HG03442 (cell line): ENCODE data around the gene SSX2IP.
"Not testable (repeated sequence)": the region's sequence is repeated elsewhere in the genome, so short reads cannot be mapped to it uniquely, and the experiment has no call there.

Experiments
- ATAC-seq: cut with Tn5 transposase; IDR thresholded peaks from one replicate; pipeline ENCODE4 v1.9.1; 2021; ENCODE audit warnings: mild to moderate bottlenecking, moderate library complexity; ENCODE audit not compliant: unreplicated experiment

The SSX2IP gene

DNA sequence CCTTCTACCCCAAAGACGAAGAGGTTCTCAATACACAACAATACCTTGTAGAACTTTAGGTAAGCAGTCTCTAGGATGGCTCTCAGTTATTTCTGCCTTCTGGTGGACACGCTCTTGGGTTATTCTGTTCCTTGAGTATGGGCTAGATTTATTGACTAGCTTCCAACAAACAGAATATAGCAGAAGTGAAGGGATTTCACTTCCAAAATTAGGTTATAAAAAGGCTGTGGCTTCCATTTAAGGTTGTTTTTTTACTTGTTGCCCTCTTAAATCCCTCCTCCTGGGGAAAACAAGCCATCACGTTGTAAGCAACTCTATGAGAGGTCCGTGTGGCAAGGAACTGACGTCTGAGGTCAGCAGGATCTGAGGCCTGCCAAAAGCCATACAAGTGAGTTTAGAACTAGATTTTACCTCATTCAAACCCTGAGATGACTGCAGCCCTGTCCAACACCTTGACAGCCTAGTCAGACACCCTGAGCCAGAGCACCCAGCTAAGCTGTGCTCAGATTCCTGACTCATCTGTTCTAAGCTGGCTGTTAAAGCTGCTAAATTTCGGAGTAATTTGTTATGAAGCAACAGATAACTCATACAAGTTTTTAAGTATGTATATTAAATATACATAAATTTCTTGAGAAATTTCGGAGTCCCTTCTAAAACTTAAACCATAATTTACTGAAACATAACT, 12.7 kb downstream of the SSX2IP start:
- no peak for ATAC-seq

DNA sequence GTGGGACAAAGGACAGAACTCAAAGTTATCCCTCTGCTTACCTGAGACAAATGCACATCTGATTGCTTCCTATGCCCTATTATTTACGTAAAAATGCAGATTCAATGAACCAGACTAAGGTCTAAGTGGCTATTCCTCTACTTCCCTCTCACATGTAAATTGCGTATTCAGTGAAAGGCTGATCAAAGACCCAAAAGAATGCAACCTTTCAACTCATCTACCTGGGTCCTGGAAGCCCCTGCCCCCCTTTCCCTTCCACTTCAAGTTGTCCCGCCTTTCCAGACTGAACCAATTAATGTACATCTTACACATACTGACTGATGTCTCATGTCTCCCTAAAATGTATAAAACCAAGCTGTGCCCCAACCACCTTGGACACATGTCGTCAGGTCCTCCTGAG, 14.6 kb downstream of the SSX2IP start:
- no peak for ATAC-seq

DNA sequence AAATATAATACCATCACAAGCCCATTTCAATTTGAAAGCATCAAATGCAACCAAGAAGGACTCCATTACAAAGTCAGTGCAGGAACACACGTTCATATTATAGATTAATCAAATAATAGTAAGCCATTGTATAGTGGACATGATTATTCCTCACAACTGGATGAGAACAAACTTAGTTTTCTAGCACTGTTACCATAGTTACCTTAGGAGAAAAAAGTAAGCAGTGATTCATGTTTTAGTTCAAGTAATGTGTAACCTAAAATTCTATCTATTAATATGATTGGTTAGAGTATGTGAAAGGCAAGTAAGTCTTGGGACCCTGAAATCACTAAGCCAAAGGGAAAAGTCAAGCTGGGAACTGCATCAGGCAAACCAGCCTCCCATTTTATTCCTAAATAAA, 15.2 kb downstream of the SSX2IP start:
- no peak for ATAC-seq

DNA sequence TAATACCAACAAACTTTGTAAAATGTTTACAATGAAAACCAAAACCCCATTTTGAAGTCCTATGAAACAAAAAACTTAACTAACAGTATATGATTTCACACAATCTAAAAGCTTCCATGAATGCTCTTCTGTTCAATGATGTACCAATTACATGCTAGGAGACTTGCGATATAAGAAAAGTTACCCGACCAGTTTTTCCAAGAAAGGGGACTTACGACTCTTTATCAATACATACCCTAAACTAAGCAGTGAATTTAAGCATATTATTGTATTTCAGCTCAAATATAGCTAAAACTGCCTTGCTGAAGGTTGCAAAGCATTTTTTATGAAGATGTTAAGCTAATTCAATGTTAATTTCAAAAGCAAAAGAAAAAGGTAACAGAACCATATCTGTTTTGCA, 15.6 kb downstream of the SSX2IP start:
- no peak for ATAC-seq

DNA sequence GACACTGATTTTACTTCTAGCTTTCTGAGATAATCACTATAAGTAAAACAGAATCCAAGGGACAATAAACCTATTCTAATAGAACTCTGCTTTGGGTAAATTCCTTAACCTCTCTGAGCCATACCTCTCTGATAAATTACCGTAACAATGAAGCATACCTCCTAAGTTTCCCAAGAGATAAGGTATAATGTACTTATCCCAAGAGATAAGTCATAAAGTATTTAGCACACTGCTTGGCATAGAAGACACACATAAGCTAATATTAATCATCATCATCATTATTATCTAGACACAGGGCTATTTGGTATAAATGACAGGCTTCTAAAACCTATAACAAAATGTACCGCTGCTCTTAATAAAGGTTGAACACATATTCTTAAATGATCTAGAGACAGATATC, 16.2 kb downstream of the SSX2IP start:
- ATAC-seq: no peak

DNA sequence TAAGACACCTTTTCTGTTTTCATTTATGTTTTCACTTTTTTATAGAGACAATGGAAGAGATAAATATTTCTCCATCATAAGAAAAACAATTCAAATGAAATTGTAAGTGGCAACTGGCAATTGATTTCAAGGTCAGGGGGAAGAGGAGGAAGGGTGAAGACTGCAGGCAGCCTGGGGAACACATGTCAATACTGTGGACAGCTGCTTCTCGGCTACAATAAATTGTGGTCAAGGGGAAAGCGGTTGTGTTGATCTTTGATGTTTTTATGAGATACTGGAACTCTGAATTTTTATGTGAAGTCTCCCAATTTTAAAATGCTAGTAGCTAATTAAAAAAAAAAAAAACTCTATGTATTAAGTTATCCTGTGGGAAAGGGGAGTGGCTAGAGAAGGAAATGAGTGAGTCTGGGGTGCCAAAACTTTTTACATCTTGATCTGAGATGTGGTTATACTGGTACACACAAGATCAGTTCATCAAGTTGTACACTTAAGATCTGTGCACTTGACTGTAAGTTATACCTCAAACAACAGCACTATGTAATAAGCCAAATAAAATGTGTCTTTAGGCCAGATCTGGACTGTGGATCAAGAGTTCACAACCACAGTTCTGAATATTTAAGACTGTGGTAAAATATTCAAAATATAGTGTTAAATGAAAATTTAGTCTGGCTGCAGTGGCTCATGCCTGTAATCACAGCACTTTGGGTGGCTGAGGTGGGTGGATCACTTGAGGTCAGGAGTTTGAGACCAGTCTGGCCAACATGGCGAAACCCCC, 18.0 kb downstream of the SSX2IP start:
- ATAC-seq: no peak

DNA sequence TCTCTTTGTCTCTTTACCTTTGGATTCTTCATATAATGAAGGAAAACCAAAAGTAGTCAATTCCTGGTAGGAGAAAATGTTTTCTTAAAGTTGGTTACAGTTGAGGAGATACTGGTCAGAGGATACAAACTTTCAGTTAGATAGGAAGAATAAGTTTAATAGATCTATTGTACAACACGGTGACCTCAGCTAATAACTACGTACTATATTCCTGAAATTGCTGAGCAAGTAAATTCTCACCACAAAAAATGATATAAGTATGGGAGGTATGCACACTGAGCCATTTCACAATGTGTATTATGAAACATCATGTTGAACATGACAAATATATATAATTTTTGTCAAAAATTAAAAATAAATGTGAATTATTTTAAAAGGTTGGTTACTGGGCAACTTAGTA, 20.4 kb downstream of the SSX2IP start:
- no peak for ATAC-seq

DNA sequence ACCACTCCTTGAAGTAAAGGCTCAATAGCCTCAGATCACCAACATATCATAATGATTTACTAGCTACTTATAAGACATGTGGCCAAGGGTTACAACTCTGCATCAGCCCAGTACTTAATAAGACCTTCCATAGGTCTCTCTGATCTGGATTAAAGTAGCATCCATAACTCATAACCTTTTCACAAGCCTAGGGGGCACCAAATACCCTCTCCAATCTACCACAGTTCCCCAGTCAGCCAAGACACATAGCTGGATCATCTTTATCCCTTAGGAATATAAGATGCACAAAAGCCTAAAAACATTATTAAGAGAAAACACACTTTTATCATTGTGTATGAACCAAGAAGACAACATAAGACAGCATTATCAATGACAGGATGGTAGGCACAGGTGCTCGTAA, 22.1 kb downstream of the SSX2IP start:
- ATAC-seq: no peak

DNA sequence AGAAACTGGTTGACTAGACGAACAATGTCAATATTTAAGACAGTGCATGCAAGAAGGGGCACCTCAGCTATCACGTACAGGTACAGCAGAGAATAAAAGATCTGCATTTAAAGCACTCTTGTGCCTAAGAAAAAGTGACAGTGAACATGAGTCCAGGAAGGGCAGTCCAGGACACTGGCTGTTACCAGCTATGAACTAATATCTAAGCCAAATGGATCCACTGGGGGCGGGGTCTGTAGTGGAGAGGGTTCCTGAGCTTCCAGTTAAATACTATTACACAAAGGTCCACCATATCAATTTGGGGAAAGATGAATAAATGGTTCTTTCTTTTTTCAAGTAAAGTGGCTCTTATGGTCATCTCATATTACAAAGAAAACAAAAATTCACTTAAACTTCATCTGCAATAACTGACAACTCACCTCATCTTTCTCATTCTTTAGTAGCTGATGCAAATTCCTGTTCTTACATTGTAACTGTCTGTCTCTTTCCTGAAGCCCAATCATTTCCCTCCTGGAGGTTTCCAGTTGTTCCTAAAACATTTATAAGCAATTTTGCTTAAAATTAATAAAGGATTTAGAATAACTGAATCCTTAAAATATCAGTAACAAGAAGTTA, 24.5 kb downstream of the SSX2IP start:
- no peak for ATAC-seq

DNA sequence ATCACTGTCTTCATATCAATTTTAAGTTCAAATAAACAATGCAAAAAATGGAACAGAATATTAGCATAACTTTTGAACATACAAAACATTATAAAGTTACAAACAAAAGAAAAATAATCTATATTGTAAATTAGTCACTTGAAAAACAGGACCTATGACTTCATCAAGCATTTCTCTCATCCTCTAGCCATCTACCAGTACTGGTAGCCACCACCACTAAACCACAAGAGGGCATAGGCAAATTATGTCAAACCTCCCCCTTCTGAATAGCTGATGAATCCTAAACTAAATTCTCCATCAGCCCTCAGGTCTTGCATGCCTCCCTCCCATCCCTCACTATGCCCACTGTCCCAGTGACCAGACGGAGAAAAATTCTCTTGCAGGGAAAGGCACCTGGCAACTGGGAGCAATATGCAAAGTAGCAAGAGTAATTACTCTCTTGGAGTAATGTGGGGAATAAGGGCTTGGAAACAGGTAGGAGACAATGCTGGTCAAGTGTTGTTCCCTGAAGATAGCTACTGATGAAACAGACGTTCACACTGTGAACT, 37.1 kb downstream of the SSX2IP start:
- no peak for ATAC-seq

DNA sequence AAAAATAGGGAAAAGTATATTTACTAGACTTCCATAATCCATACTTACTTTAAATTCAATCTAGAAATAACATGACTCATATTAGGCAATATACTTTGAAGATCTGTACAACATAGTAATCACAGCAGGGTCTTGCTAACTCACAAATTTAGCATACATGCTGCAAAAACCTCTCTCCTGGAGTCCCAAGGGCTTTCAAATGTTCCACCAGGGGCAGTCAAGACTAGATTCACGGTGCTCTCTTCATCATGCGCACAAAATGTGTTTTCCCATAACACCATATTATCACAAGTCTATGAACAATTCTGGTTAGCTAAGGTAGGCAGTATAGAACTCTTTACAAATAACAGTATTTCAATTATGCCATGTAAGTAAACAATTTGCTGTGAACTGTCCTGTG, 45.8 kb downstream of the SSX2IP start:
- ATAC-seq: no peak

DNA sequence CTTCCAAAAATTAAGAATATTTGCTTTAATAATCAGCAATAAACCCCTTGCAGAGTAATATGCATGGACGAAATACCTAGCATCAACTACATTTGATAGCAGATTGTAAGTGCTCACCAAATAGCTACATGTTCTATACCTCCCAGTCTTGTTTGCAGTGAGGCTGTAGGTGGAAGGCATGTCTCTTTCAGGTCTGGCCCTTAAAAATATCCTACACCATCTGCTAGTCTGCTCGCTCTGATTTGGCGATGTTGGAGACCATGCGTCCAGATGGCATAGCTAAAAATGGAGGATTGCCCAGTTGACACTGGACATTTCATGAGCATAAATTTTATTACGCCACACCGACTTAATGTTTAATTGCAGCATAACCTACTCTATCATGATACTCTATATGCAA, 47.1 kb downstream of the SSX2IP start:
- no peak for ATAC-seq

DNA sequence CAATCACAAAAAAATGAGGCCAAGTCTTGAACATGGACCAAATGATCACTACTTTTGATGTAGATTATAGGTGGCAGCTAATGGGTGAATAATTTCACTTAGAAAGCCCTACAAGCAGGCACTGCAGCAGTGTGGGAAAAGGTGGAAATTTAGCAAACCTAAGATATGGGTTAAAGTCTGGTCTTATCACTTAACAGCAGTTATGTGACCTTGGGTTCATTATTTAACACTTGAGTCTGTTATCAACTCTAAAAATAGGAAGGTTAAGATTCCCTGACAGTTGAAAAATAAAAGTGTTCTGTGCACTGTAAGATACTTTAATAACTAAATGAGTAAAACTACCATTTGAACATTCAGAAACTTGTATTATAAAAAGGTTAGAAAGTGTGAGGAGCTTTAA, 47.5 kb downstream of the SSX2IP start:
- no peak for ATAC-seq

DNA sequence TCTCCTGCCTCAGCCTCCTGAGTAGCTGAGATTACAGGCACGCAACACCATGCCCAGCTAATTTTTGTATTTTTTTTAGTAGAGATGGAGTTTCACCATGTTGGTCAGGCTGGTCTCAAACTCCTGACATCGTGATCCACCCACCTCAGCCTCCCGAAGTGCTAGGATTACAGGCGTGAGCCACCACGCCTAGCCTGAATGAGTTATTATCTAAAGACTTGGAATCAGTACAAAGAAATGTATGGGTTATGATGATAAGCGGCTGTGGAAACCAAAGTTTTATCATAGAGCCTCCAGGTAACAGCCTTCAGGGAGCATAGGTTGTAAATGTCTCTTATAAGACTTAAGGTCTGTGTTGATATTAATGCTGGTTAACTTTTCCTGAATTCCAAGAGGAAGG, 50.5 kb downstream of the SSX2IP start:
- ATAC-seq: not testable (repeated sequence)

DNA sequence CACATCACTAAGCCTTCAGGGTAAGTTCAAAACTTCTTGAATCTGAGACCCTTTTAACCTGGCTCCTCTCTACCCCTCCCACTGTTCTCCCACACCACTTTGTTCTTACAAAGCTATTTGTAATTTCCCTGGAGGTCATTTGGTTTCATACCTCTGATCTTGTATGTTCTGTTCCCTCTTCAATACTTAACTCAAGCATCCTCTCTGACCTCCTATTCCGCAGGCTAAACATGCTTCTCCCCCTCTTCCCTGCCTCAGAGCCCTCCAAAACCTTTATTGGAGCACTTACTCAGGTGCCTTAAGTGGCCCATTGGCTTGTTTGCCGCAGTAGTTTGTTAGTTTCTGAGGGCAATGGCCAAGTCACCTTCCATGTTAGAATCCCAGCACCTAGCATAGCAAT, 54.8 kb downstream of the SSX2IP start:
- ATAC-seq: no peak

DNA sequence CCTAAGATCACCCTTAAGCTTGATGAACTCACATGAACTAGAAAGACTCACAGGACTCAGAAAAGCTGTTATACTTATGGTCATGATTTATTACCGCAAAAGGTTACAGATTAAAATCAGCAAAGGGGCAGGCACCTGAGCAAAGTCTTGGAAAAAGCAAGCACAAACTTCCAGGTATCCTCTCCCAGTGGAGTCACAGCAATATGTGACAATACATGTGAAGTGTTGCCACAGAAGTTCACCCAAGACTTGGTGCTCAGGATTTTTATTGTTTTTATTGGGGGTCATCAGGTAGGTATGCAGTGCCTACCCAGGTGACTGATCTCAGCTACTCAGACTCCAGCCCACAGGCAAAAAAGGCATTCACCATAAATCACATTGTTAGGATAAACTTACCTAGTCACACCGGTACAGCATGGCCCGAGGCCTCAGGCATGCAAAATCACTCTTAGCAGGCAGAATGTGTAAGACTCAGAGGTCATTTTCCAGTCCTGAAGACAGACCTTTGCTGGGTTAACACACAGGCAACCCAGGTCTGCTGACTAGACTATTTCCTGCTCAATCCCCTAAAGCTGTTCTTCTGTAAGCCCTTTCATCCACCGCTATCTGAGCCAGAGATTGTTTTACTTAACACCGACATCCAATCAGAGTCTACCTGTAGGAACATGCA, 55.6 kb downstream of the SSX2IP start:
- ATAC-seq: no peak

DNA sequence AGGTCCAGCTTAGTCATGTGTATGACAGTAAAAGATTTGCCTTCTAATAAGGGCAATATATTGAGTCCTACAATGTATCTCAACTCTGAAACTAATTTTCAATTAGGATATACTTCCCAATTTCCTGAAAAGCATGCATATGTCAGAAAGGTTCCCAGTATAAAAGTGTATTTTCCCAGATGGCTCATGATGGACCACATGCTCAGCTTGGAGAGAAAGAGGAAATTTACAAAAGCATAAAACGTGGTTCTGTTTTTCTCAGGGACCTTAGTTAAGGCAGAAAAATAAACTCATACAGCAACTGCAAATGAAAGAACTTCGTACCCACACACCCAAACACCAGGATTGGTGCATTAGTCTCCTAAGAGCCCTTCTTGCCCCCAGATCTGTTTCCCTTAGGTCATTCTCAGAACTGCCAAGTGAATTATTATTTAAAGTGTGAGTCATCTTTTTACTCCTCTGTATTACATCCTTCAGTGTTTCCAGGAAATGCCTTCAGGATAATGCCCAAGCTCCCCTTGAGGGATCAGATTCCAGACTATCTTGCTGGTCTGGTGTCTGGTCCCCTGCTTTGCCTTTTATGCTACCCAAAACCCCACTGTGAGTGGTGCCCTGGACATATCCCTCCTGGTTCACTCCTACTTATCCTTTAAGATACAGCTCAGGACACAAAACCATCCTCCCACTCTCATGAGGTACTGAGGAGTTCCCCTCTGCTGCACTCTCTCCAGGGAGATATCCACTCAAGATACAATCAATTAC, 57.4 kb downstream of the SSX2IP start:
- no peak for ATAC-seq

DNA sequence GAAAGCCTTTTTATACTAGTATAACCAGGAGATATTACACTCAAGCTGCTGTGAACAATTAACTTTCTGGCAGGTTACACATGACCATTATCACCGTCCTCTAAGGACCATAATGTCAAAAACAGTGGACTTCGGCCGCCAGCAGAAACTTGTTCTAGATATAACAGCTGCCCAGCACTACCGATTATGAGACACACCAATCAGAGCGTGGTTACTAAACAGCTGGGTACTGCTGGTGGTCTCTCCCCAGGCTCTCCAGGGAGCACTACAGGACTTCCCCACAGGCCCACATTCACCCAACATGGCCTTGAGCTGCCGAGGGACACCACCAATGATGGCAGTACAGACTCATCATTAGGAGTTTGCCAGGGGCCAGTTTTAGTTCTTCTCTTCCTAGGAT, 58.1 kb downstream of the SSX2IP start:
- ATAC-seq: no peak

DNA sequence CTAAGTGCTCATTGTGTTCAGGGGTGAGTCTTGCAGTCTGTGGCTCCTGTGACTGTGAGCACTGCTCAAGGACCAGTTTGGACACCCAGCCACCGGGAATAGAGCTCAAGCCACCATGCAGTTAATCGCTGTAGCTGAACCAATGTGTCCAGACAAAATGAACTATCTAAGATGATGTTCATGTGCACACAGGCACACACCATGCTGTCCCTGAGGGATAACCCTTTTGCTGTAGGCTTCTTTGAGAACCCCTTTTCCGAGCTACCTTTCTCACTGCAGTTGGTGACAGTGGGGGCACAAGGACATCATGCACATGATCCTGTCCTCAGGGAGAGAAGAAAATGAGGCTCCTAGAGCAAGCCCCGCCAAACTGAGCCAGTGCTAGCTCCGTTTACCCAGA, 65.4 kb downstream of the SSX2IP start:
- ATAC-seq: no peak

DNA sequence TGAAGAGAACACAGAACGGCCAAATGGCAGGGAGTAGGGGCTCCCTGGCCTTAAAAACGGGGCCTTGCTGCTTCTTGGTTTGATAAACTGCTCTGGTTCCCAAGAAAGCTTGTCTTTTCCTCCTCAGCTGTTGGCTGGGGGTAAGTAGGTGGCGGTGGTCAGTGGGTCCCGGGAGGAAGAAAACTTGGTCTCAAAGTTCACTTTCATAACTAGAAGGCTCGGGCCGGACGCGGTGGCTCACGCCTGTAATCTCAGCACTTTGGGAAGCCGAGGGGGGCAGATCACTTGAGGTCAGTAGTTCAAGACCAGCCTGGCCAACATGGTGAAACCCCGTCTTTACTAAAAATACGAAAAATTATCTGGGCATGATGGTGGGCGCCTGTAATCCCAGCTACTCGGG, 68.7 kb downstream of the SSX2IP start:
- ATAC-seq: no peak
